K562 (cell line): ENCODE measurements around the gene TCF19. TPM values are rescaled to one million over a fixed set of nuclear protein-coding genes. Genes with fewer than 3 reads are reported as not detected.

ENCODE experiments used
- ATAC-seq: fragments of 200-7000 bp; cut with Tn5 transposase; 3 replicates; pipeline ENCODE4 v1.9.1; 2020; ENCODE audit warnings: moderate library complexity
- BruUV-seq: library from RNA; stranded (reverse); fragments of 400-500 nt; replicated peaks from 2 replicates; lab custom pipeline; 2021; lab: Mats Ljungman, UMichigan
- CTCF ChIA-PET: fragments of 300-600 bp; formaldehyde crosslinking; extraction: SDS; loops from one replicate; lab custom pipeline; 2021; ENCODE audit warnings: low intra/inter-chr PET ratio; lab: Yijun Ruan, JAX
- POLR2A ChIA-PET: fragments of 300-600, 350-650 bp; sonication (Branson Sonifier 250); formaldehyde crosslinking; extraction: SDS; loops from one replicate; lab custom pipeline; 2021; ENCODE audit warnings: antibody characterized with exemption, inconsistent platforms; lab: Yijun Ruan, JAX
- DNase-seq, 4 experiments: peaks; one replicate each; pipeline versions ENCODE4 v3.0.0 to v3.0.0-alpha.2; 2011 to 2018; ENCODE audit warnings: low spot score in 3 of 4, mixed read lengths in 3 of 4; ENCODE audit errors: extremely low read depth in 1 of 4
- FAIRE-seq: peaks from 2 replicates; lab custom pipeline; 2011; peaks lifted over from hg19 to GRCh38; lab: Jason Lieb, UNC
- H2AFZ ChIP-seq: 2 replicates; pipeline ENCODE4 v1.6.0; 2011; ENCODE audit warnings: low read depth, low read length, control low read depth, inconsistent platforms
- H3K27ac ChIP-seq: fragments of 200-600 bp; 3 replicates; pipeline ENCODE4 v1.8.0; 2011; ENCODE audit warnings: low read depth, mild to moderate bottlenecking, control low read depth, inconsistent platforms, low read length, moderate library complexity, mixed read lengths; ENCODE audit errors: extremely low read depth
- H3K27me3 ChIP-seq, 2 experiments: fragments of 300-600 bp in 1 of 2; 2 replicates in 1 of 2; 3 replicates in 1 of 2; pipeline versions ENCODE4 v1.6.0 to v1.8.0; 2011; ENCODE audit warnings: inconsistent platforms in 2 of 2, low read length in 2 of 2, mild to moderate bottlenecking in 1 of 2, mixed read lengths in 1 of 2, moderate library complexity in 1 of 2; ENCODE audit not compliant: control insufficient read depth in 2 of 2, insufficient read depth in 2 of 2
- H3K36me3 ChIP-seq: fragments of 300-600 bp; 3 replicates; pipeline ENCODE4 v1.8.0; 2011; ENCODE audit warnings: mild to moderate bottlenecking, low read length, inconsistent platforms; ENCODE audit not compliant: control insufficient read depth, insufficient read depth
- H3K4me1 ChIP-seq, 2 experiments: fragments of 200-600 bp in 1 of 2; replicated peaks in 1 of 2; 2 replicates in 1 of 2; 3 replicates in 1 of 2; pipeline versions ENCODE4 v1.5.1 to v1.8.0; 2011; ENCODE audit warnings: inconsistent platforms in 2 of 2, low read length in 2 of 2, mild to moderate bottlenecking in 1 of 2, mixed read lengths in 1 of 2, moderate library complexity in 1 of 2; ENCODE audit not compliant: control insufficient read depth in 2 of 2, insufficient read depth in 2 of 2
- H3K4me2 ChIP-seq: 2 replicates; pipeline ENCODE4 v1.6.1; 2011; ENCODE audit warnings: low read length, control low read depth, inconsistent platforms, mixed read lengths; ENCODE audit not compliant: insufficient read depth
- H3K4me3 ChIP-seq: fragments of 200-600 bp; sonication (generic), shearing (Covaris generic); 2 replicates; pipeline ENCODE4 v1.5.1; 2016; ENCODE audit warnings: control low read depth, inconsistent platforms
- H3K79me2 ChIP-seq: fragments of 200-600 bp; 3 replicates; pipeline ENCODE4 v1.8.0; 2011; ENCODE audit warnings: low read length, inconsistent platforms; ENCODE audit not compliant: control insufficient read depth, insufficient read depth
- H3K9ac ChIP-seq, 2 experiments: 2 replicates each; pipeline versions ENCODE4 v1.6.0 to v1.6.1; 2011; ENCODE audit warnings: low read depth in 2 of 2, low read length in 2 of 2, control low read depth in 1 of 2, inconsistent platforms in 1 of 2, mild to moderate bottlenecking in 1 of 2, mixed read lengths in 1 of 2; ENCODE audit not compliant: insufficient read depth in 1 of 2
- H3K9me1 ChIP-seq: one replicate; pipeline ENCODE4 v1.6.0; 2011; ENCODE audit warnings: inconsistent platforms, mild to moderate bottlenecking, low read length, moderate library complexity; ENCODE audit not compliant: control insufficient read depth, insufficient read depth
- H3K9me3 ChIP-seq: replicated peaks from 2 replicates; pipeline ENCODE4 v1.5.1; 2011; ENCODE audit warnings: low read depth, low read length, inconsistent platforms; ENCODE audit not compliant: control insufficient read depth, insufficient read depth
- H4K20me1 ChIP-seq: replicated peaks from 2 replicates; pipeline ENCODE4 v1.6.1; 2011; ENCODE audit warnings: low read length, inconsistent platforms, mixed read lengths; ENCODE audit not compliant: control insufficient read depth, insufficient read depth
- CBFA2T3 ChIP-seq: fragments of 450-650 bp; IDR thresholded peaks from 2 replicates; pipeline ENCODE4 v1.6.1; 2017
- RCOR1 ChIP-seq, 2 experiments: IDR thresholded peaks; 2 replicates each; pipeline ENCODE4 v1.6.1; 2012; ENCODE audit warnings: low read depth in 2 of 2, low read length in 2 of 2, borderline replicate concordance in 1 of 2, improper control_type of control experiment in 1 of 2
- ZMIZ1 ChIP-seq, 2 experiments: fragments of 150-350 bp in 1 of 2; IDR thresholded peaks; 2 replicates each; pipeline ENCODE4 v1.6.1; 2012 to 2016; ENCODE audit warnings: low read depth in 2 of 2, low read length in 2 of 2, mild to moderate bottlenecking in 1 of 2, moderate library complexity in 1 of 2
- WGBS: fragments of 100-300 bp; shearing (Covaris generic); methylation state at CpG from one replicate; pipeline ENCODE4 v1.1.6; 2016; ENCODE audit warnings: low coverage, mixed read lengths; ENCODE audit not compliant: insufficient coverage; ENCODE audit errors: missing lambda C conversion rate; 5-methylcytosine and 5-hydroxymethylcytosine counted together
- in situ Hi-C: fragments of 300-500 bp; cut with MboI; formaldehyde crosslinking; loops from 4 replicates; pipeline ENCODE4 v1.15.0; 2018; ENCODE audit warnings: inconsistent platforms, mixed read lengths
- intact Hi-C: fragments of 100-400 bp; cut with micrococcal nuclease; formaldehyde crosslinking; loops from 2 replicates; pipeline ENCODE4 v1.14.2; 2022
- polyA plus RNA-seq, 8 experiments: library from polyadenylated mRNA; depleted of rRNA in 4 of 8; stranded (reverse) in 5 of 8; unstranded in 3 of 8; fragments of >200 nt; fragmentation: Nextera tagmentation in 2 of 8; fragmentation: Illumina TruSeq in 1 of 8; extraction: Ambion mirVana in 2 of 8; extraction: Trizol in 1 of 8; gene quantifications; 2 replicates each; pipeline versions ENCODE4 v1.2.1 to v1.2.3, GENCODE V29; 2011 to 2014; ENCODE audit warnings: inconsistent platforms in 1 of 8, missing spikeins in 1 of 8
- total RNA-seq, 7 experiments: library from RNA; depleted of rRNA in 6 of 7; stranded (reverse); fragments of >200 nt in 6 of 7; fragmentation: Illumina TruSeq in 2 of 7; extraction: Trizol in 2 of 7; gene quantifications; 2 replicates each; pipeline versions ENCODE4 v1.2.1 to v1.2.3, GENCODE V29; 2011 to 2021; ENCODE audit warnings: low replicate concordance in 1 of 7
- TF ChIP-seq, protein P1 (sequence below): fragments of 450-650 bp; IDR thresholded peaks from 2 replicates; pipeline ENCODE4 v1.6.1; 2016

TCF19 gene
- total and polyA plus RNA-seq, 9 of the 15 experiments (the other 6 are each of a cell fraction or from before 2014, with no cell fraction given), result 4.2 to 42.5 (median 25.7) TPM

DNA sequence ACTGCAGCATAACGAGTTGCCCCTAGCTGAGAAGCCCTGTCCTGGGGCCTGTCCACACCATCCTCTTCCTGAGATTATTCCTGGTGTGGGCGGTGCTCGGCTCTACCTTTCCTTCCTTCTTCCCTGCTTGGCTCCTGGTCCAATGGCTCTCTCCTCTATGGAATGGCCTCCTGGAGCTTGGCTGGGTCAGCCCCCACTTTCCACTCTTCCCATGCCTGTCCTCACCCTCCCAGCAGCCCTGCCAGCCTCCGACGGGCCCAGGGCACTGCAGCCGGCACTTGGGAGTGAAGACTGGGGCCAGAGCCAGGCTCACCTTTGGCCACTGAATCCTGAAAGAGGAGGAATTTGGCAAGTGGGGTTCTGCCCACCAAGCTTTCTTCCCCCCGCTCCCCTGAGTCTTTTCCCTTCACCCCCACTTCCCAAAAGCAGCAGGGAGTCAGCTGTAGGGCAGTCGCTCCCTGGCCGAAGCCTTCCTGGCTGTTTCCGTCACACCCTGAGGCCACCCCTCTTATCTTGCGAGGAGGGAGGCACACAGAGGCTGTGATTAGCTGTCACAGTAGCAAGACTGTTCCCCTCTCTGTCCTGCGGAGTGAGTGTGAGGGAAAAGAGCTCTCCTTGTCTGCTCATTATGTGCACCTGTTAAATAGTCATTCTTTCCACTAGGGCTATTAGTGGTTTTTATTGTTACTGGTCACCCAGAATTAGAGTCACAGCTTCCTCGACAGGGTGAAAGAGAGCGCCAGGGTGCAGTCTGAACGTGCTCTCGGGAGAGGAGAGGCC lies 31.8 kb upstream of the TCF19 start:
- Histone ChIP-seq H3K27me3 (peaks cover 35 to 71% of the 10 kb centered on the region in 2 experiments; a peak in 4 of 5 replicates), H3K79me2 (no peaks in the 10 kb centered on the region), H3K9ac (peak overlapping the region in 1 of 2 experiments; percentile 51; a peak in 1 of 4 replicates), H3K9me3 (no peaks in the 10 kb centered on the region), H3K36me3 (no peaks in the 10 kb centered on the region), H3K27ac (no peak overlapping the region), H4K20me1 (peaks cover 12% of the 10 kb centered on the region), H3K4me2 (no peak overlapping the region), H3K9me1 (no peaks in the 10 kb centered on the region), H3K4me3 (no peak overlapping the region), H2AFZ (no peak overlapping the region), H3K4me1 (peaks cover 6 to 14% of the 10 kb centered on the region in 2 experiments; a peak in 4 of 5 replicates)
- peak; percentile 67 for ATAC-seq
- peak in 2 of 4 experiments; percentile 48 to 50 for DNase-seq
- in situ Hi-C loops (no loop called here), intact Hi-C loops (no loop called here)
- CTCF ChIA-PET, result no interaction called here
- TF ChIP-seq CBFA2T3 (peak; percentile 31), RCOR1 (IDR thresholded peaks at IDR 0.05; ENCODE audit: borderline replicate concordance in 1 of 2, low read depth in 2 of 2, low read length in 2 of 2) (peak in 1 of 2 experiments; percentile 75; a peak in 1 of 4 replicates), ZMIZ1 (IDR thresholded peaks at IDR 0.05; ENCODE audit: low read depth in 2 of 2, low read length in 2 of 2) (no peak)
- TF ChIP-seq, protein P1, sequence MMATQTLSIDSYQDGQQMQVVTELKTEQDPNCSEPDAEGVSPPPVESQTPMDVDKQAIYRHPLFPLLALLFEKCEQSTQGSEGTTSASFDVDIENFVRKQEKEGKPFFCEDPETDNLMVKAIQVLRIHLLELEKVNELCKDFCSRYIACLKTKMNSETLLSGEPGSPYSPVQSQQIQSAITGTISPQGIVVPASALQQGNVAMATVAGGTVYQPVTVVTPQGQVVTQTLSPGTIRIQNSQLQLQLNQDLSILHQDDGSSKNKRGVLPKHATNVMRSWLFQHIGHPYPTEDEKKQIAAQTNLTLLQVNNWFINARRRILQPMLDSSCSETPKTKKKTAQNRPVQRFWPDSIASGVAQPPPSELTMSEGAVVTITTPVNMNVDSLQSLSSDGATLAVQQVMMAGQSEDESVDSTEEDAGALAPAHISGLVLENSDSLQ, result peak; percentile 34; the same call in 1 of the 2 replicates
- FAIRE-seq, result no peak
- 8% methylated on average over 16 of the region's 16 CpGs for WGBS
- POLR2A ChIA-PET, result interaction anchor here (0.6 to 1.1 kb wide), 3 partner anchors 100 to 316 kb away, joined by 3 read pairs; no protein-coding TSS in a partner anchor
- no TSS peak for BruUV-seq
